TTC549 (cell line): Measurements from ENCODE around the gene HMGN1.

ENCODE experiments used
- FAIRE-seq: peaks from 2 replicates; lab custom pipeline; 2012; peaks lifted over from hg19 to GRCh38; lab: Jason Lieb, UNC

The HMGN1 gene

GRCh38 chr21:39330001-39330400 lies 18.9 kb downstream of the HMGN1 start:
- no peak for FAIRE-seq

DNA sequence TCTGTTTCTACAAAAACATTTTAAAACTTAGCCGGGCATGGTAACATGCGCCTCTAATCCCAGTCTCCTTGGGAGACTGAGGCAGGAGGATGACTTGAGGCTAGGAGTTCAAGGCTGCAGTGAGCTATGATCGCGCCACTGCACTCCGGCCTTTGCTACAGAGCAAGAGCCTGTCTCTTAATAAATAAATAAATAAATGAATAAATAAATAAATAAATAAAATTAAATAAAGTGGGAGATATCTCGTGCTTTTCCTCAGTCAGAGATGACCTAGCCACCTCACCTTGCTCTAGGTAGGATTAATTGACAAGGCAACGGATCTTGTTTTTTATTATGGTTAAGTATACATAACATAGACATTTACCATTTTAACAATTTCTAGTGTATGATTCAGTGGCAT lies 21.2 kb downstream of the HMGN1 start:
- no peak for FAIRE-seq

DNA sequence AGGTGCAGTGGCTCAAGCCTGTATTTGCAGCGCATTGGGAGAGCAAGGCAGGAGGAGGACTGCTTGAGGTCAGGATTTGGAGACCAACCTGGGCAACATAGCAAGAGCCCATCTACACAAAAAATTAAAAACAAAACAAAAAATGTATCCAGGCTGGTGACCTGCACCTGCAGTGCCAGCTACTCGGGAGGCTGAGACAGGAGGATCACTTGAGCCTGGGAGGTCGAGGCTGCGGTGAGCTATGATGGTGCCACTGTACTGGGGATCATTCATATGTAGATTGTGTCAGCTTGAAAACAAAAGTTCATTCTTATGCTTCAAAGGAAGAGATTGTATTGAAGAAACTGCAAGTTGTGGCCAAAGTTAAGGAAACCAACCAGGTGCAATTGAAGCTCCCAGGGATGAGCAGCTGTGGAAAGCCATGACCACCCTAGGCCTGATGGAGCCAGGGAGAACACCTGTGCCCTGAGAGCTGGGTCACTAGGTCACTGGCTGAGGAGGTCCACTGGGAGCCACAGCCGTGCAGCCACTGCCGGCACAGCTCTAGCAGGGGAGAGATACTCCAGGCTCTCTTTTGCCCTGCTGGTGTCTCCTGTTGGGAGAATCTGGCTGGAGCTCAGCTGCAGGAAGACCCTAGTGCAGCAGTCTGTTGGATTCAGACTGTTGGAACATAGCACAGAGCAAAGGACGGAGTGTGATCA lies 22.1 kb downstream of the HMGN1 start:
- no peak for FAIRE-seq

DNA sequence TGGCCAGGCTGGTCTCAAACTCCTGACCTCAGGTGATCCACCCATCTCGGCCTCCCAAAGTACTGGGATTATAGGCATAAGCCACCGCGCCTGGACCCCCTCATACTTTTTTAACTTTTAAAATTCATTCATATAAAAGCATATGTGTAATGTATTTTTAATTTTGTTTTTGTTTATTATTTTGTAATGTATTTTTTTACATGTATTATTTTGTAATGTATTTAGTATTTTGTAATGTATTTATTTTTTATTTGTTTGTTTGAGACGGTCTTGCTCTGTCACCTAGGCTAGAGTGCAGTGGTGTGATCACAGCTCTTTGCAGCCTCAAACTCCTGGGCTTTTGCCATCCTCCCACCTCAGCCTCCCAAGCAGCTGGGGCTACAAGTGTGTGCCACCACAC lies 23.4 kb downstream of the HMGN1 start:
- FAIRE-seq = no peak

DNA sequence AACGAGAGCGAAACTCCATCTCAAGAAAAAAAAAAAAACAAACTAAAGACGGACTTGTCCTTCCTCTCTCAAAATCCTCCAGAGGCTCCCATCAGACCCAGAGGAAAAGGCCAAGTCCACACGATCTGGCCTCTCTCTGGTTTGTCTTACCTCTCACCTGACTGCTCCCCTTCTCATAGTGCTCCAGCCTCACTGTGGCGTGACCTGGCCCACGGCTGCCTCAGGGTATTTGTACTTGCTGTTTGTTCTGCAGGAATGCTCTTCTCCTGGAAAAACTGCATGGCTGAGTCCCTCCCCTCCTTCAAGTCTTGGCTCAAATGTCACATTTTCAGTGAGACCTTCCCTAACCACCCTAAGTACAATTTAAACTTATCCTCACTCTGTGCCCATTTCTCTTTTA lies 27.5 kb downstream of the HMGN1 start:
- no peak for FAIRE-seq

DNA sequence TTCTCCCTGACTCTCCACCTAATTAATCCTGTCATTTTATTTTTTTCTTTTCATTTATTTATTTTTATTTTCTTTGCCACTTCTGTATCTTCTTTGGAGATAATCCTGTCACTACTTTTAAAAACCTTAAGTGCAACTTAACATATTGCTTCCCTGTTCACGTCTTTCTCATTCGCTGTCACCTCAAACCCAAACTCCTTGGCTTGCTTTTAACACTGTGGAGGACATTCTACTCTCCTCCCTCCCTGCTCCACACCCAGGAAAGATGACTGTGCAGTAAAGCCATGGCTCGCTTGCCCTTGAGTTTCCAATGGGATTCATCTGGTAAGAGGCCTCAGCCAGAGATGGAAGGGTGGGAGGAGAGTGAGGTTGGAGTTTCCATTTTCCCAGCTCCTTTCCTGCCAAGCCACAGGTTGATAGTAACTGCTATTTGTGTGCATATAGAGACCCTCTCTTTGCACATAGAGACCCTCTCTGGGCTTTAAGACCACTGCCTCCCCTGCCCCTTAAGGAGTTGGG lies 29.0 kb downstream of the HMGN1 start:
- no peak for FAIRE-seq

DNA sequence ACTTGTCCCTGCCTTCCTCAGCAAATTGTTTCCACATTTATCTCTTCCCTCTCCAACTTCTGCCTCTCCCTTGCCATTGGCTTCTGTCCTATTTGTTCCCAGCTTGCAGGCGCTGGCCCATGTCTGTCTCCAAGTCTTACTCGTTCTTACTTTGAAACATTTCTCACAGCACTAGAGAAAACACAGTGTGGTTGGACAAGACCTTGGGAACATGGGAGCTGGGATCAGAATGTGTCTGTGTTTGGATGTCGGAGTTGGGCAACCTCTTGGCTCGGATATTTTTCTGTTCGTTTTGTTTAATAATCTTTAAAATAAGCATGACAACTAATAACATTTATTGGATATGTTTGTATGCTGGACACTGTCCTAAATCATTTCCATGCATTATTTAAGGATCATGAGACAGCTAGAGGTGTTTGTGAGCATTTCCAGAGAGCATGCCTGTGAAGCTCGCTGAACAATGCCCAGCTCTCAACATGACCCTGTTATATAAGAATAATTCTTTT lies 29.6 kb downstream of the HMGN1 start:
- FAIRE-seq = no peak

DNA sequence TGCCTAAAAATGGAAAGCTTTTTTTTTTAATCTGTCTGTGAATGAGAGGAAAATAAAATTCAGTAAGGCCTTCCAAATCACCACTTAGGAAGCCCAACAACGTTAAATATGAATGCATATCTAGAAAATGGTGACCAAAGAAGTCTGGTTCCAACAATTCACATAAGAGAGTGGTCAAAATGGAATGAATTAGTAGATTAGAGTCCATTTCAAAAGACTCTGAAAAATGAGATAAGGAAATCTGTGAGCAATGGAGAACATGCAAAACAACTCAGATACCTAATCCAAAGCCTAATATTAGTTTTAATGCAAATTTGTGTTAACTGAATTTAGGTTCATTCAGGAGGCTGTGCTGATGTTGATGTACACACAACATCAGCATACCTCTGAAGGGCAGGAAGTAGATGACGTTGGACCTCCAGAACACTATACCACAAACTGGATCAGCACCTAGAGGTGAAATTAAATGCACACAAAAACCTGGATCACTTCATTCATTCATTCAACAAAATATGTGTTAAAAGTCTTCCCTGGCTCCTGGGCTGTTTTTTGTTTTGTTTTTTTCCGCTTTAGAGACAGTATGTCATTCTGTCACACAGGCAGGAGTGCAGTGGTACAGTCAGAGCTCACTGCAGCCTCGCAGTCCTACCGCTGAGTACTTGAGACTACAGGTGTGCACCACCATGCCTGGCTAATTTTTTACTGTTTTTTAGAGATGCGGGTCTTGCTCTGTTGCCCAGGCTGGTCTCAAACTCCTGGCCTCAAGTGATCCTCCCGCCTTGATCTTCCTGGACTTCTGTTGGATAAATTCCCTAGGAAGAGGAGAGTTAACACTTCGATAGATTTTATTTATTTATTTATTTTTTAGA lies 30.6 kb downstream of the HMGN1 start:
- no peak for FAIRE-seq

- no peak for FAIRE-seq
Observed at GRCh38 chr21:39317134-39318090, 31.5 kb downstream of the HMGN1 start.

GRCh38 chr21:39316729-39317128 lies 32.2 kb downstream of the HMGN1 start:
- no peak for FAIRE-seq

GRCh38 chr21:39315603-39316445 lies 33.1 kb downstream of the HMGN1 start:
- FAIRE-seq = no peak

DNA sequence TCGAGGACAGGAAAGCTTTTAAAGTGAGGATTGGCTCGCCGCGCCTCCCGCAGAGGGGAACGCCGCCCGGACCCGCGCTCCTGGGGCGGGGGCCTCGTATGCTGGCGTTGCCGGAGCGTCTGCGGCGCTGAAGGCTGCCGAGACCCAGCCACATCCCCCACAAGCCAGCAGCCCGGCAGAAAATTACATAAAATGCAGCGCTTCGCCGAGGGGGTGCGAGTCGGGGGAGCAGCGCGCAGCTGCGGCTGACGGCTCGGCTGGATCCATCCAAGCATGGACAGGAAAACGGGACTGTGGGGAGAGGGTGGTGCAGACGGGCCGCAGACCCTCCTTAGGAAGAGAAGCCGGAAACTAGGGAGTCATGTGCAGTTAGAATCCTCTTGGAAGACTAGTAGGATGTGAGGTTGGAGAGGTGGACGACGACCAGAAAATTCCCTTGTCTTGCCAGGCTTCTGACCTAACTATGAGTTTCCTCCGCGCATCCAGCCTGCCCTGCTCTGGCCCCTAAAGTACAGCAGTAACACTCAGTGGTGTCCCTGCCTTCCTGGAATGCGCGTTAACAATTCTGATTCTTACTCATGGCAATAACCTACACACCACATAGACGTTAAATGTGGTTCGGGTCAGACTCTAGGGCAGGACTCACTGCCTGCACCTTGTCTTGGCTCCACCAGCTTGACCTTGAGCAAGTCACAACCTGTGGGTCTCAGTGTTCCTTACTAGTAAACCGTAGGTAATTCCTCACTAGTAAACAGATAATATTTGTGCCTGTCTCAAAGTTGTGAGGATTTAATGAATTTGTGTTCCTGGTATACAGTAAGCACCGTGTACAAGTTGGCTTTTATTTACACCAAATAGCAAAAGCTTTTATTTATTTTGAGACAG lies 34.5 kb downstream of the HMGN1 start:
- FAIRE-seq = no peak

DNA sequence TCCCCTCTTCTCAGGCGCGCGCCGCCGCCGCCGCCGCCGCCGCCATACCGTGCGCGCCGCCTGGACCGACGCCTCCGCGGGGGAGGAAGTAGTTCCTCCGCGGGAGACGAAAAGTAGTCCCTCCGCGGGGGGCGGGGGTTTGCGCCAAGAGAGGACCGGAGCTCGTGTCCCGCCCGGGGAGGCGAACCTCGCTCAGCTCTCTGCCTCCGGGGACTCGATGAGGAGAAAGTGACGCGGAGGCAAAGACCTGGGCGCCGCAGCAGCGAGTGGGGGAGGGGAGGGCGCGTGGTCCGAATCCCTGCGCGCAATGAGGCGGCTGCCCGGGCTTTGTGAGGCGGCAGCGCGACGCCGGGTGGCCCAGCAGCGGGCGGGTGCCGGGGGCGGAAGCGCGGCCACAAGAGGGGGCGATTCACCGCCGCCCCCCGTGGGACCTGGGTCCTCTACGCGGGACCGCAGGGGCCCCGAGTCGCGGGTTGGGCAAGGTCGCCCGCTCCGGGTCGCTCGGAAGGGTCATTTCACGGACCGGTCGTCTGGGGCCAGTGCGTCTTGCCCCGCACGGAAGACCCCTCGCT lies 35.2 kb downstream of the HMGN1 start, which contains the start of gene BRWD1:
Gene BRWD1 (minus strand): TSS at position 62 of the 572 bp plus-strand sequence. CDS start 141 bp downstream, outside the sequence.
- no peak for FAIRE-seq

- no peak for FAIRE-seq
Observed at GRCh38 chr21:39313042-39313570, 35.8 kb downstream of the HMGN1 start.

DNA sequence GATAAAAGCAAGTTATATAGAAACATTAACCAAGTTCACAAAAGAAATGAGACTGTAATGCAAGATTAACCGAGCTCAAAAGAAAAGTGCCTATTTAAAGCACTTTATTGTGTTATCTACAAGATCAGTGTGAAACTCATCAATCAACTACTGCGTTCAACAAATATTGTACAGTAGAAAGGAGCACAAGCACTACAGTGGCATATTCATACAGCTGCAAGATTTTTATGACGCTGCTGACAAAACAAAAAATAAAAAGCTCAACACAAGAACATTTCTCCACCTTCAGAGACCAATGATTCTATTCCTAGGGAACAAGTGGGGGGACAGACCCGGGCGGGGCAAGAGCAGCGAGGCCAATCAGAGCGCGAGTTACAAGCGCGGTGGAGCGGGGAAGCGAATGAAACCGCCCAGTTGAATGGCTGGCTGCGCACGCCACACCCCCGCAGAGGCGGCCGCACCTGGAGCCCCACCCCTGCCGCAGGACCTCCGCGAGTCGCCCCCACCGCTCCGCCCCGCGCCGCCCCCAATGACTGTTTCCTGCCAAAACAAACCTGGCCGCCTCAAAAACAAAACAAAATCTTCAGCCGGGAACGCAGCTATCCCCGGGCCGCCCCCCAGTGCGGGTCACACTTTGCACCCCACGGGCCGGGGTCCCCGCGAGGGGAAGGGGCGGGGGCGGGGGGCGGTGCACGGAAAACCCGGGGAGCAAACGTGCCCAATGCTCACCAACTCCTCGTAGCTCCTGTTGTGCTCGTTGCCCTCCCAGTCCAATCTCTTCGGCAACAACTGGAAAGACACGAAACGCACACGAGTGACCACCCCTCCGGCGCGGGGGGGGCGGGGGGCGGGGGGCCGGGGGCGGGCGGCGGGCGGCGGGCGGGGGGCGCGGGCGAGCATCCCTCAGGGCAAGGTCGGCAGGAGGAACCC lies 36.5 kb downstream of the HMGN1 start:
- FAIRE-seq = peak; percentile 26

- no peak for FAIRE-seq
Observed at GRCh38 chr21:39311164-39311563, 37.7 kb downstream of the HMGN1 start.

- FAIRE-seq = no peak
Observed at GRCh38 chr21:39307466-39307865, 41.4 kb downstream of the HMGN1 start.

- no peak for FAIRE-seq
Observed at GRCh38 chr21:39300587-39300986, 48.3 kb downstream of the HMGN1 start.
